Ascending aorta (tissue), 2 donors: ENCODE measurements around the gene DNAH2. TPM values are rescaled to one million over a fixed set of nuclear protein-coding genes. Genes with fewer than 3 reads are reported as not detected.

Experiments used
- DNase-seq, 2 donors: peaks; one replicate each; pipeline ENCODE4 v3.0.0-alpha.2; 2019; ENCODE audit warnings: low spot score in 2 of 2
- H3K27ac ChIP-seq, 2 donors: fragments of 200-600 bp; sonication (generic); one replicate each; pipeline ENCODE4 v1.5.1; 2016 to 2017; ENCODE audit warnings: mild to moderate bottlenecking in 1 of 2
- H3K27me3 ChIP-seq: fragments of 200-600 bp; sonication (generic); one replicate; pipeline ENCODE4 v1.5.1; 2017
- H3K36me3 ChIP-seq, 2 donors: fragments of 200-600 bp; sonication (generic); one replicate each; pipeline ENCODE4 v1.5.1; 2016
- H3K4me1 ChIP-seq, 2 donors: fragments of 200-600 bp; sonication (generic); one replicate each; pipeline ENCODE4 v1.5.1; 2016 to 2017; ENCODE audit warnings: mild to moderate bottlenecking in 1 of 2
- H3K4me3 ChIP-seq, 2 donors: fragments of 200-600 bp; sonication (generic); one replicate each; pipeline ENCODE4 v1.5.1; 2016 to 2017; ENCODE audit warnings: mild to moderate bottlenecking in 1 of 2
- H3K9me3 ChIP-seq, 2 donors: fragments of 200-600 bp; sonication (generic); one replicate each; pipeline ENCODE4 v1.5.1; 2016
- CTCF ChIP-seq, 3 experiments: fragments of 200-600 bp in 2 of 3; fragments of 450-650 bp in 1 of 3; sonication (generic) in 2 of 3; IDR thresholded peaks; one replicate each; pipeline ENCODE4 v1.5.1; 2016 to 2019; ENCODE audit warnings: antibody characterized with exemption in 3 of 3, mild to moderate bottlenecking in 1 of 3, moderate library complexity in 1 of 3
- intact Hi-C: fragments of 100-400 bp; cut with DNase I; formaldehyde crosslinking; loops from one replicate; pipeline ENCODE4 v1.15.1; 2023
- total RNA-seq: library from RNA; depleted of rRNA; stranded (reverse); fragments of >200 nt; gene quantifications from one replicate; pipeline ENCODE4 v1.1.0, GENCODE V29; 2016

The DNAH2 gene
- total RNA-seq, 1 donor from 2014 or later: 0.43 TPM

GRCh38 chr17:7820231-7820630 is 102.7 kb downstream of the DNAH2 start:
- no peaks in the 10 kb centered on the region for H3K36me3 ChIP-seq
- H3K27ac ChIP-seq: no peak overlapping the region
- no peak for TF ChIP-seq CTCF (IDR thresholded peaks at IDR 0.05)
- H3K27me3 ChIP-seq: no peaks in the 10 kb centered on the region
- H3K9me3 ChIP-seq: no peaks in the 10 kb centered on the region
- H3K4me1 ChIP-seq: peaks cover 0 to under 1% of the 10 kb centered on the region in 2 donors
- H3K4me3 ChIP-seq: no peak overlapping the region
- intact Hi-C loops: loop anchor here (10.0 kb wide), 1 partner anchor 235 kb away; no protein-coding TSS in a partner anchor
- DNase-seq: no peak

- Histone ChIP-seq H3K27ac (no peak overlapping the region), H3K4me3 (no peak overlapping the region), H3K27me3 (no peaks in the 10 kb centered on the region), H3K4me1 (peaks cover 0 to 6% of the 10 kb centered on the region in 2 donors), H3K9me3 (no peaks in the 10 kb centered on the region), H3K36me3 (no peaks in the 10 kb centered on the region)
- no peak for DNase-seq
- no peak for TF ChIP-seq CTCF (IDR thresholded peaks at IDR 0.05)
- intact Hi-C loops: loop anchor here (1.0 to 10.0 kb wide), 3 partner anchors 29 to 233 kb away; no protein-coding TSS in a partner anchor
Measured at GRCh38 chr17:7822126-7822525, 104.6 kb downstream of the DNAH2 start.

GRCh38 chr17:7823581-7824001 is 106.0 kb downstream of the DNAH2 start:
- TF ChIP-seq CTCF (IDR thresholded peaks at IDR 0.05): no peak
- Histone ChIP-seq H3K4me1 (peaks cover 0 to 6% of the 10 kb centered on the region in 2 donors), H3K4me3 (no peak overlapping the region), H3K27ac (no peak overlapping the region), H3K36me3 (no peaks in the 10 kb centered on the region), H3K9me3 (no peaks in the 10 kb centered on the region), H3K27me3 (no peaks in the 10 kb centered on the region)
- DNase-seq: no peak
- intact Hi-C loops: loop anchor here (2.0 to 10.0 kb wide), 3 partner anchors 81 to 231 kb away; no protein-coding TSS in a partner anchor

GRCh38 chr17:7824021-7824924 is 106.7 kb downstream of the DNAH2 start:
- H3K27ac ChIP-seq: no peak overlapping the region
- H3K27me3 ChIP-seq: no peaks in the 10 kb centered on the region
- no peak for TF ChIP-seq CTCF (IDR thresholded peaks at IDR 0.05)
- no peak overlapping the region for H3K4me3 ChIP-seq
- H3K9me3 ChIP-seq: no peaks in the 10 kb centered on the region
- H3K4me1 ChIP-seq: peaks cover 0 to 6% of the 10 kb centered on the region in 2 donors
- no peak for DNase-seq
- H3K36me3 ChIP-seq: no peaks in the 10 kb centered on the region
- intact Hi-C loops: loop anchor here (2.0 to 10.0 kb wide), 2 partner anchors 165 to 231 kb away; no protein-coding TSS in a partner anchor

GRCh38 chr17:7825206-7825990 is 107.9 kb downstream of the DNAH2 start:
- Histone ChIP-seq H3K4me1 (peaks cover 0 to 6% of the 10 kb centered on the region in 2 donors), H3K9me3 (no peaks in the 10 kb centered on the region), H3K27ac (no peak overlapping the region), H3K27me3 (no peaks in the 10 kb centered on the region), H3K36me3 (no peaks in the 10 kb centered on the region), H3K4me3 (no peak overlapping the region)
- TF ChIP-seq CTCF (IDR thresholded peaks at IDR 0.05): no peak
- no peak for DNase-seq
- intact Hi-C loops: loop anchor here (2.0 to 10.0 kb wide), 2 partner anchors 163 to 229 kb away; no protein-coding TSS in a partner anchor
